ENCODE results near the gene RNF169. TPM values are rescaled to one million over a fixed set of nuclear protein-coding genes. Genes with fewer than 3 reads are reported as not detected.

RNF169 gene
- total and polyA plus RNA-seq, 2 donors (not counting 1 experiment from before 2014, with no cell fraction given) = 6.7 to 28.4 TPM

- Histone ChIP-seq H3K4me3 (ENCODE audit: control extremely low read depth in 1 of 5, extremely low read depth in 1 of 5, insufficient read depth in 1 of 5, low read depth in 2 of 5, low read length in 4 of 5) (no peak overlapping the region), H3K27me3 (replicated peaks in 1 of 4; ENCODE audit: control extremely low read depth in 1 of 4, control insufficient read depth in 3 of 4, insufficient read depth in 4 of 4, low read length in 3 of 4) (no peaks in the 10 kb centered on the region), H3K79me2 (ENCODE audit: control insufficient read depth, insufficient read depth, low read length) (peaks cover 66% of the 10 kb centered on the region), H3K4me2 (replicated peaks; ENCODE audit: low read depth, low read length, poor library complexity, severe bottlenecking) (no peak overlapping the region), H2AFZ (ENCODE audit: insufficient read depth, low read depth, low read length, poor library complexity, severe bottlenecking) (no peak overlapping the region), H3K36me3 (replicated peaks in 1 of 2; ENCODE audit: control extremely low read depth in 1 of 2, control insufficient read depth in 1 of 2, extremely low read depth in 1 of 2, insufficient read depth in 2 of 2, low read length in 1 of 2) (peaks cover 0 to 7% of the 10 kb centered on the region in 2 experiments), H4K20me1 (ENCODE audit: control insufficient read depth, insufficient read depth, low read length, poor library complexity, severe bottlenecking) (peaks cover 71% of the 10 kb centered on the region), H3K4me1 (ENCODE audit: control insufficient read depth in 2 of 2, insufficient read depth in 2 of 2, low read length in 2 of 2) (peaks cover 16 to 23% of the 10 kb centered on the region in 2 donors), H3K9me3 (ENCODE audit: control extremely low read depth in 1 of 3, control insufficient read depth in 2 of 3, insufficient read depth in 1 of 3, low read length in 2 of 3) (no peaks in the 10 kb centered on the region), H3K9ac (ENCODE audit: low read length) (no peak overlapping the region), H3K27ac (ENCODE audit: low read length in 2 of 2) (no peak overlapping the region)
- ChIA-PET POLR2A (no interaction called here), CTCF (interaction anchor here (0.9 kb wide), 1 partner anchor 53 kb away, joined by 3 read pairs; no protein-coding TSS in a partner anchor)
- ATAC-seq (ENCODE audit: low read depth) (no peak), DNase-seq (no peak)
- intact Hi-C loops (cut with micrococcal nuclease) = no loop called here
- Mint-ChIP-seq H3K9me3 (ENCODE audit: insufficient read depth) (no peaks in the 10 kb centered on the region), H3K4me3 (no peak overlapping the region), H3K27me3 (no peaks in the 10 kb centered on the region), H3K27ac (no peak overlapping the region), H3K4me1 (peaks cover 29% of the 10 kb centered on the region)
- WGBS (ENCODE audit: insufficient coverage) = 100% methylated on average over 4 of the region's 6 CpGs
- no peak for TF ChIP-seq EZH2 (IDR thresholded peaks at IDR 0.05; ENCODE audit: borderline replicate concordance, insufficient read depth, low read depth, low read length, poor library complexity, severe bottlenecking)
Measured at GRCh38 chr11:74778581-74778980, 29.9 kb downstream of the RNF169 start.

GRCh38 chr11:74780248-74781005 is 31.8 kb downstream of the RNF169 start:
- Histone ChIP-seq H3K4me3 (ENCODE audit: control extremely low read depth in 1 of 5, extremely low read depth in 1 of 5, insufficient read depth in 1 of 5, low read depth in 2 of 5, low read length in 4 of 5) (no peak overlapping the region), H3K9ac (ENCODE audit: low read length) (no peak overlapping the region), H4K20me1 (ENCODE audit: control insufficient read depth, insufficient read depth, low read length, poor library complexity, severe bottlenecking) (peaks cover 75% of the 10 kb centered on the region), H3K27me3 (replicated peaks in 1 of 4; ENCODE audit: control extremely low read depth in 1 of 4, control insufficient read depth in 3 of 4, insufficient read depth in 4 of 4, low read length in 3 of 4) (no peaks in the 10 kb centered on the region), H3K36me3 (replicated peaks in 1 of 2; ENCODE audit: control extremely low read depth in 1 of 2, control insufficient read depth in 1 of 2, extremely low read depth in 1 of 2, insufficient read depth in 2 of 2, low read length in 1 of 2) (peaks cover 0 to 5% of the 10 kb centered on the region in 2 experiments), H3K9me3 (ENCODE audit: control extremely low read depth in 1 of 3, control insufficient read depth in 2 of 3, insufficient read depth in 1 of 3, low read length in 2 of 3) (no peaks in the 10 kb centered on the region), H3K4me1 (ENCODE audit: control insufficient read depth in 2 of 2, insufficient read depth in 2 of 2, low read length in 2 of 2) (peaks cover 29 to 36% of the 10 kb centered on the region in 2 donors), H2AFZ (ENCODE audit: insufficient read depth, low read depth, low read length, poor library complexity, severe bottlenecking) (no peak overlapping the region), H3K4me2 (replicated peaks; ENCODE audit: low read depth, low read length, poor library complexity, severe bottlenecking) (no peak overlapping the region), H3K79me2 (ENCODE audit: control insufficient read depth, insufficient read depth, low read length) (peaks cover 63% of the 10 kb centered on the region), H3K27ac (ENCODE audit: low read length in 2 of 2) (no peak overlapping the region)
- POLR2A ChIA-PET = no interaction called here
- CTCF ChIA-PET = interaction anchor here (1.5 kb wide), 1 partner anchor 8 kb away, joined by 3 read pairs; no protein-coding TSS in a partner anchor
- no peak overlapping the region for H3K4me3 Mint-ChIP-seq
- peaks cover 35% of the 10 kb centered on the region for H3K4me1 Mint-ChIP-seq
- no peaks in the 10 kb centered on the region for H3K9me3 Mint-ChIP-seq (ENCODE audit: insufficient read depth)
- WGBS (ENCODE audit: insufficient coverage) = 100% methylated on average over 2 of the region's 4 CpGs
- TF ChIP-seq EZH2 (IDR thresholded peaks at IDR 0.05; ENCODE audit: borderline replicate concordance, insufficient read depth, low read depth, low read length, poor library complexity, severe bottlenecking) = no peak
- no peak for TF ChIP-seq CTCF (IDR thresholded peaks at IDR 0.05)
- no peaks in the 10 kb centered on the region for H3K27me3 Mint-ChIP-seq
- DNase-seq = no peak
- ATAC-seq (ENCODE audit: low read depth) = no peak
- H3K27ac Mint-ChIP-seq = no peak overlapping the region
- intact Hi-C loops (cut with micrococcal nuclease) = no loop called here
